Midbrain (tissue), 1 donor: ENCODE results near the gene UQCRQ.
"Not testable (repeated sequence)": the region's sequence is repeated elsewhere in the genome, so short reads cannot be mapped to it uniquely, and the experiment has no call there.

Experiments used
- DNase-seq: peaks from one replicate; lab custom pipeline; 2025; lab: John Stamatoyannopoulos, UW

Gene UQCRQ

GRCh38 chr5:132832612-132833011, 33.8 kb upstream of the UQCRQ start:
- DNase-seq = no peak

- no peak for DNase-seq
Measured at GRCh38 chr5:132834057-132834456, 32.4 kb upstream of the UQCRQ start.

DNA sequence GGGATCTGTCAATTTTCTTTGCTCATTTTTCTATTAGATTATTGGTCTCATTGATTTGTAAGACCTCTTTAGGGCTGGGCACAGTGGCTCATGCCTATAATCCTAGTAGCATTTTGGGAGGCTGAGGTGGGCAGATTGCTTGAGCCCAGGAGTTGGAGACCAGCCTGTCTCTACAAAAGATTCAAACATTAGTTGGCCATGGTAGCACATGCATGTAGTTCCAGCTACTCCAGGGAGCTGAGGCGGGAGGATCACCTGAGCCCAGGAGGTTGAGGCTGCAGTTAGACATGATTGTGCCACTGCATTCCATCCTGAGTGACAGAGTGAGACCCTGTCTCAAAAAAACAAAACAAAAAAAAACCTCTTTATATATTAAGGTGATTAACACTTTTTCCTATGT, 29.6 kb upstream of the UQCRQ start:
- DNase-seq = no peak

- no peak for DNase-seq
Measured at GRCh38 chr5:132837868-132838267, 28.6 kb upstream of the UQCRQ start.

- no peak for DNase-seq
Measured at GRCh38 chr5:132838516-132839282, 27.7 kb upstream of the UQCRQ start.

DNA sequence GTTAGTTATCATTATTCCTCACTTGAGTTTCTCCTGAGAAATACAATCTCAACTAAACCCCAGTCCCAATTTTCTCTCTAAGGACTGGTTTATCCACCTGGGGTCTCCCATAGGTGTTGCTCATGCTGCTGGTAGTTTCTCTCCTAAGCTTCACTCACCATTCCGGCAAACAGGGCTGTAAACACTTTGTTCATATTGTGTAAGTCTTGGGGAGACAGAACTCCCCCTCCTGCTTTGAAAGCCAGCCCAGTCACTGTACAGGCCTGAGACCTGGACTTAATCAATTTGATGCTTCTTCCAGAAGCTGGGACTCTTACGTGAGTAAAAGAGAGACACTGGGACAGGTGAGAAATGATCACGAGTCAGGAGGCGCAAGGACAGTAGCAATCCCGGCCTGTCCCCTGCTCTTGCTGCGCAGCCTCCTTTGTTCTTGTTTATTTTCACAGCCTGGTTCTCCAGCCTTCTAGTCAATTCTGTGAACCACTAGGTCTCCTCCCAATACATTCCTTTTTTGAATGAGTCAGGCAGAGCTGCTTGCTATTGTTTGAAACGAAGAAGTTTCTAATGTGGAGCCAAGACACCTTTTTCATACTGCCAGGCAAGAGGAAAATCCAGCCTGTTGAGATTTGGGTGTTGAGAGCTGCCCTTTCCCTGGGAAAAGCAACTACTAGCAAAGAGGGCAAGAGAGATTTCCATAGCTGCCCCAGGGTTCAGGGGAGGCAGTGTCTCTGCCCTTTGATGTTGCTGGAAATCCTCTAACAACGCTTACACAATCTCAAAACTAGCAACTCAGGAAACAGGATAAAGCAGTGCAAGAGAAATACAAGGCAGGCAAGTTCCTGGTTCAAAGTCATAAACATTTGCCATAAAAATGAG, 26.8 kb upstream of the UQCRQ start:
- DNase-seq = no peak

GRCh38 chr5:132840313-132840712, 26.1 kb upstream of the UQCRQ start:
- DNase-seq = no peak

GRCh38 chr5:132840896-132841295, 25.5 kb upstream of the UQCRQ start:
- DNase-seq = no peak

GRCh38 chr5:132841305-132841704, 25.1 kb upstream of the UQCRQ start:
- no peak for DNase-seq

DNA sequence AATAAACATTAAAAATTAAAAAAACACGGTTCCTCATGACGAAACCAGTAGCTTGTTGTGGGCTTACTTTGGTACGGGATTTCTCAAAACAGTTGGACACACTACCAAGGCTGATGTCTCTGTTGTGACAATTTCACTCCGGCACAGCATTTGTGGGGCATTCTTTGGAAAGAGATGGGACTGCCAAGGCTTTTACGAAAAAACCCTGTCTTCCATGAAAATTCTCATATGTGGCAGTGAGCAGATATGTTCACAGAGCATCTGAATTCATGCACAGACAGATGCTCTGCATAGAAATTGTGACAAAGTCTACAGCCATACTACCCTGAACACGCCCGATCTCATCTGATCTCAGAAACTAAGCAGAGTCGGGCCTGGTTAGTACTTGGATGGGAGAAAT, 18.2 kb upstream of the UQCRQ start:
- DNase-seq = no peak

DNA sequence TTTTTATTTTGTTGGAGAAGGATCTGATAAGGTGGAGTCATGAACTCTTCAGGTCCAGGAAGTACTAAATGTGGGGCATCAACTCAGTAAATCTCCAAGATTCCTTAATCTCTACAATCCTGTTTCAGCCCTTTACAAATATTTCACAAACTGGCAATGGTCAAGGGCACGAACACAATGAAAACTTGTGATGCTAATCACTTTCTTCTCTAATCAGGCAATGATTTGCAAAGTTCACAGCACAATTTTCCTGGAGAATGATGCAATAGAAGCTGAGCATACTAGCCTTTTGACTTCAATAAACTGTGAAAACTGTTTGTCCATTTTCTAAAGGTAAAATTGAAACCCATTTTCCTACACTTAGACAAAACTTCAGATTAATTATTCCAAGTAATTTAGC, 17.1 kb upstream of the UQCRQ start:
- no peak for DNase-seq

- DNase-seq = no peak
Measured at GRCh38 chr5:132850066-132850465, 16.4 kb upstream of the UQCRQ start.

GRCh38 chr5:132853323-132853722, 13.1 kb upstream of the UQCRQ start:
- no peak for DNase-seq

DNA sequence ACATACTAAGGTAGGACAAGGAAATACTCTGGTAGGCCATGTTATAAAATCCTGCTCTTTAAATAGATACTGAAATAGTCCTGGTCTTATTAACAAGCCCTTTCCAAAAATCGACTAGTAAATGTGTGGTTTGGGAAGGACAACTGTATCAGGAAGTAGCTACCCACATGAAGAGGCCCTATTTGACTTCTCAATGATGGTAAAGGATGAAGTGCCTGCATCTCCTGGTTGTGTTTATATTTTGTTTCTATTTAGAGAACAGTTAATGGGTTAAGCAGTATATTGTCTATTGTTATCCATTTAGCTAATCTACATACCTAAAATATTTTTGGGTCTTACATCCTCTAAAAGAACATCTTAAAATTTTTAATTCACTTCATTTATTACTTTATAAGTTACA, 12.7 kb upstream of the UQCRQ start:
- DNase-seq = no peak

- no peak for DNase-seq
Measured at GRCh38 chr5:132854301-132854700, 12.1 kb upstream of the UQCRQ start.

GRCh38 chr5:132854992-132855391, 11.4 kb upstream of the UQCRQ start:
- not testable (repeated sequence) for DNase-seq

DNA sequence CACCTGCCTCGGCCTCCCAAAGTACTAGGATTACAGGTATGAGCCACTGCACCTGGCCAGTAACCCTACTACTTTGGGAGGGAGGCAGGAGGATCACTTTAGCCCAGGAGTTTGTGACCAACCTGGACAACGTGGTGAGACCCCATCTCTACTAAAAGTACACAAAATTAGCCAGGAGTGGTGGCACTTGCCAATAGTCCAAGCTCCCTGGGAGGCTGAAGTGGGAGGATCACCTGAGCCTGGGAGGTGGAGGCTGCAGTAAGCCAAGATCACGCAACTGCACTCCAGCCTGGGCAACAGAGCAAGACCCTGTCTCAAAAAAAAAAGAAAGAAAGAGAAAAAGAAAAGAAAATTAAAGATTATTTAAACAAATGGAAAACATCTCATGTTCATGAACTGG, 10.4 kb upstream of the UQCRQ start:
- no peak for DNase-seq

- DNase-seq = no peak
Measured at GRCh38 chr5:132859889-132860437, 6.5 kb upstream of the UQCRQ start.

DNA sequence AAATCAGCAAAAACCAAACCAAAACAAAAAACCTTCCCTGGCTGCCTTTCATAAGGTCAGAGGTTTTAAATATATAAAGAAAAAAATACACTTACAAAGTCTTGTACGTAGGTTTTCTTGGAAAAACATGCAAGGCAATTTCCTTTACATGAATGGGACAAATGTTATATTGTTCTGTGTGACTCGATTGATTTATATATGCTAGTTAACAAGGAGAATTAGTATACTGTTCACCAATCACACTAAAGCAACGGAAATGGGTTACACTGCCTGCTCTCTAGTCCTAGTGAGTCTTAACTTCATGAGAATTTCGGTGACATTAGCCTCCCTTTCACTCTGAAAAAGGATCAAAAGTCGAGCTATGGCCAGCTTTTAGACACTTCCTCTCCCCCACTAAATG, 5.7 kb upstream of the UQCRQ start:
- DNase-seq = no peak

DNA sequence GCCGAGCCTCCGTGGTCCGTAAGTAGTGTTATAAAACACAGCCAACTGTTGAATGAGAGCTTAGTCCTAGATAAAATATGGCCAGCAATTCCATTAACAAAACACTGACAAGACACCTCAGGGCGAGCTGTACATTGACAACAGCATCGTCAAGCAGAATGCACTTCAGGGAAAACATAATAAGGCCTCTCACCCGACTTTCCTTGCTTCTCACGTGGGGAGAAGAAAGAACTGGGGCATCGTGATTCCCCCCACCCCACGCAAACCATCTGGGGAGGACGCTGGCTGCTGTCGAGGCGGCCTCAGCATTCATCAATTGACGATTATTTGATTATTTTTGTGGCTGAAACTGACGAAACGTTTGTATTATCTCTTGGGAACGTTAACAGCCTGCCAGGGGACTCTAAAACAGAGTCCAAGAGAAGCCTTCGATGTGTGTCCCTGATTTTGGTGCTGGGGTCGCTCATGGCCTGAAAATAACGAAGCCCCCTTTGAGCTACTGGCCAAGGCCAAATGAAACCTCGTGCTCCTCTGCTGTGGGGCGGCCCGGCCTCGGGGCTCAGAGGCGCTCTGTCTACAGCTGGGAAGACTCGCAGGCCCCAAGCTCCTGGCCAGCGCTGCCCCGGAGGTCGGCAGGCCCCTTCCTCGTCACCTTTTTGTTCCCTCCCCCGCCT, 637 bp upstream of the UQCRQ start:
- DNase-seq = no peak

GRCh38 chr5:132867046-132867451, 607 bp downstream of the UQCRQ start:
- DNase-seq = no peak

- no peak for DNase-seq
Measured at GRCh38 chr5:132868754-132869153, 2.3 kb downstream of the UQCRQ start.
